IPS-20b (cell line): ENCODE measurements around the gene WDTC1.
A peak's percentile ranks its signal among the peaks of the same experiment; 100 is the strongest.

ENCODE experiments used
- H3K27ac ChIP-seq: one replicate; pipeline ENCODE4 v1.5.1; 2013; ENCODE audit warnings: low read length
- H3K27me3 ChIP-seq: 2 replicates; pipeline ENCODE4 v1.6.1; 2013; ENCODE audit warnings: mild to moderate bottlenecking, low read length, inconsistent platforms; ENCODE audit not compliant: insufficient read depth
- H3K36me3 ChIP-seq: 2 replicates; pipeline ENCODE4 v1.6.1; 2013; ENCODE audit warnings: low read depth, mild to moderate bottlenecking, inconsistent platforms, low read length, moderate library complexity; ENCODE audit not compliant: insufficient read depth
- H3K4me1 ChIP-seq: 2 replicates; pipeline ENCODE4 v1.6.1; 2013; ENCODE audit warnings: mild to moderate bottlenecking, control low read depth, inconsistent platforms, low read length, moderate library complexity; ENCODE audit not compliant: insufficient read depth
- H3K4me3 ChIP-seq: 2 replicates; pipeline ENCODE4 v1.5.1; 2013; ENCODE audit warnings: mild to moderate bottlenecking, low read length, inconsistent platforms
- H3K9ac ChIP-seq: 2 replicates; pipeline ENCODE4 v1.6.1; 2013; ENCODE audit warnings: low read depth, mild to moderate bottlenecking, inconsistent platforms, low read length, moderate library complexity
- H3K9me3 ChIP-seq: 2 replicates; pipeline ENCODE4 v1.6.1; 2013; ENCODE audit warnings: mild to moderate bottlenecking, low read depth, low read length, inconsistent platforms; ENCODE audit not compliant: insufficient read depth

Gene WDTC1

DNA sequence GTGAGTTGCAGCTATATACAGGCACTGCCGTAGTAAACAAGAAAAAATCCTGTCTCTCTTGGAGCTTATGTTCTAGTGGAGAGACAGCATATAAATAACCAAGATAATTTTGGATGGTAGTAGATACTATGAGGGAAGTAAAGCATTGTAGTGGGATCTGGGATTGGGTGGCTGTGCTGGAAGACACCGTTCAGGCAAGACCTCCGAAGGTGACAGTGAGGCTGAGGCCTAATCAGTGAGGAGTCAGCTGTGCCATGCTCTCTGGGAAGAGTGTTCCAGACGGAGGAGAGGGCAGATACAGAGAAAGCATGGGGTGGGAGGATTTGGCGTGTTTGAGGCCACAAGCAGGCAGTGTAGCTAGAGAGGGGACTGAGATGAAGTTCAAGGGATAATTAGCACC, 93.5 kb downstream of the WDTC1 start:
- Histone ChIP-seq H3K27ac (no peak overlapping the region), H3K4me3 (no peak overlapping the region), H3K9me3 (no peaks in the 10 kb centered on the region), H3K27me3 (no peaks in the 10 kb centered on the region), H3K36me3 (peaks cover 52% of the 10 kb centered on the region; the same call in 1 of the 2 replicates), H3K4me1 (peaks cover 3% of the 10 kb centered on the region; the same call in 1 of the 2 replicates), H3K9ac (no peak overlapping the region)

GRCh38 chr1:27330786-27331185, 96.4 kb downstream of the WDTC1 start:
- peaks cover 61% of the 10 kb centered on the region for H3K36me3 ChIP-seq

DNA sequence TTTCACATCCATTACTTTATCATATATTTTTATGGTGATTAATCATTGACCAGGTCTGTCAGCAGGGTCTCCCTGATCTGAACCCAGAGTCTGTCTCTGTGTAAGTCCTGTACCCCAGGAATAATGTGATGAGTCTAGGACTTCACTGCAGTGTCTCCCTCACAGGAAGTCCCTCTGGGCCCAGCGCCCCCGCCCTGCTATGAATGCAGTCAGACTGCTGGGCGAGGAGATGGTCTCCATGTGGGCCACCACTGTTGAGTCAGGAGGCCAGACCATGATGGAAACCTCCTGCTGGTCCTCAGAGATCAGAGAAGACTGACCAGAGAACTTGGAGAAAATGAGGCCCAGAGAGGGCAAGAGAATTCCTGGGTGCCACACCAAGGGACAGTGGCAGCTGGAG, 97.0 kb downstream of the WDTC1 start:
- Histone ChIP-seq H3K4me1 (no peaks in the 10 kb centered on the region), H3K27ac (no peak overlapping the region), H3K9me3 (no peaks in the 10 kb centered on the region), H3K4me3 (no peak overlapping the region), H3K9ac (no peak overlapping the region), H3K36me3 (peaks cover 55% of the 10 kb centered on the region), H3K27me3 (no peaks in the 10 kb centered on the region)

More at GRCh38 chr1:27330786-27331185, 96.4 kb downstream of the WDTC1 start:
- Histone ChIP-seq H3K9me3 (no peaks in the 10 kb centered on the region), H3K27me3 (no peaks in the 10 kb centered on the region), H3K4me3 (no peak overlapping the region), H3K27ac (no peak overlapping the region), H3K4me1 (no peaks in the 10 kb centered on the region), H3K9ac (no peak overlapping the region)

- peaks cover 50% of the 10 kb centered on the region for H3K36me3 ChIP-seq
These were observed 97.5 kb downstream of the WDTC1 start for GRCh38 chr1:27331922-27332321.

DNA sequence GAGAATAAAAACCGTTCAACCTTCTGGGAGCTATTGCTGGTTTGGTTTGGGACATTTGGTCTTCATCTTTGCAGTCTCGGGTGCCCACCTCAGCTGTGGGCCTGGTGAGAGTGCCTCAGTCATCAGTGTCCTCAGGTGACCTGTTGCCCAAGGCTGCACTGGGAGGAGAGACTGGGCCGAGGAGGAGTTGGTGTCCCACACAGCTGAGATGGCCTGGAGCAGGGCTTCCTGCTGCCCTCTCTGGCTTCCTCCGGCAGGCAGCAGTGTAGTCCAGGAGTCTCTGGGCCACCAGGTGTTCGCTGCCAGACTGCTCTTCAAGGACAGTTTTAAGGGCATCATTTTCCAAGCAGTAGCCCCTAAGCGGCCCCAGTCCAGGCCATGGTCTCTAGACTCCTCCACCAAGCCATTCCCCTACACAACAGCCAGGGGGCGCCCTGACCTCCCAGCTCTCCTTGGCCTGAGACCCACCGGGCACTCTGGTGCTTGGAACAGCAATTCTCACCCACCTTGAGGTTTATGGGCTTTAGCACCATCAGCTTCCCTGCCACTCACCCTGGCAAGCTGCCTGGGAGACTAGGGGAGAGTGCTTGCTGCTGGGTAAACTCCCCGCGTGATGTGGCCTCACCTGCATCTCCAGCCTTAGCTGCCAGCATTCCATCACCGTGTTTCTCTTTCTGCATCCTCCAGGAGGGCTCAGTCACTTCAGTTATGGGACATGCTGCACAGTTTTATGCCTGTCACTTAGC, 98.3 kb downstream of the WDTC1 start:
- Histone ChIP-seq H3K4me1 (no peaks in the 10 kb centered on the region), H3K27me3 (no peaks in the 10 kb centered on the region), H3K9ac (no peak overlapping the region), H3K9me3 (no peaks in the 10 kb centered on the region), H3K4me3 (no peak overlapping the region), H3K27ac (no peak overlapping the region), H3K36me3 (peaks cover 43% of the 10 kb centered on the region)

More at GRCh38 chr1:27331922-27332321, 97.5 kb downstream of the WDTC1 start:
- no peak overlapping the region for H3K4me3 ChIP-seq
- no peak overlapping the region for H3K27ac ChIP-seq
- H3K27me3 ChIP-seq, result no peaks in the 10 kb centered on the region
- H3K9ac ChIP-seq, result no peak overlapping the region
- no peaks in the 10 kb centered on the region for H3K4me1 ChIP-seq
- H3K9me3 ChIP-seq, result no peaks in the 10 kb centered on the region

- Histone ChIP-seq H3K4me1 (no peaks in the 10 kb centered on the region; the same call in 1 of the 2 replicates), H3K36me3 (peaks cover 40% of the 10 kb centered on the region), H3K4me3 (no peak overlapping the region), H3K27me3 (no peaks in the 10 kb centered on the region), H3K9ac (no peak overlapping the region), H3K27ac (no peak overlapping the region), H3K9me3 (no peaks in the 10 kb centered on the region)
These were observed 99.4 kb downstream of the WDTC1 start for GRCh38 chr1:27333717-27334279.

GRCh38 chr1:27335506-27336422, 101.3 kb downstream of the WDTC1 start:
- Histone ChIP-seq H3K27me3 (no peaks in the 10 kb centered on the region), H3K9ac (no peak overlapping the region), H3K4me1 (no peaks in the 10 kb centered on the region; the same call in 1 of the 2 replicates), H3K36me3 (peaks cover 40% of the 10 kb centered on the region), H3K9me3 (no peaks in the 10 kb centered on the region), H3K4me3 (no peak overlapping the region), H3K27ac (no peak overlapping the region)

DNA sequence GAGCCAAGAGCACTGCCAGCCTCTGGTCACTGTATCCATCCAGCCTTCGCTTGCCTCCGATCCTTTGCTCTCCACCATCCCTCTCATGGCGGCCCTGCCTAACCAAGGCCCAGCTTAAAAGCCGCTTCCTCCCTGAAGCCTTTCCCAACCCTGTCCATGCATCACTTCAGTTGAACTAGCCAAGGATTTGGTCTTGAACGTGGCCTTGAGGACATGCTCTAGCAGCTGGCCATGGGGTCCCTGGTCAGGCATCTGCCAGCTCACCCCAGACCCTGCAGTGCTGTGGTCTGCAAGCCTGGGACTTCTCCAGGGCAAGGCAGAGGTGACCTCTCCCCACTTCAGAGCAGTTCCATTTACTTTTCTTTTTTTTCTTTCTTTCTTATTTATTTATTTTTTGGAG, 102.3 kb downstream of the WDTC1 start:
- Histone ChIP-seq H3K36me3 (peaks cover 33% of the 10 kb centered on the region), H3K9ac (no peak overlapping the region), H3K27ac (no peak overlapping the region), H3K4me1 (no peaks in the 10 kb centered on the region; the same call in 1 of the 2 replicates), H3K27me3 (no peaks in the 10 kb centered on the region), H3K4me3 (no peak overlapping the region), H3K9me3 (no peaks in the 10 kb centered on the region)

DNA sequence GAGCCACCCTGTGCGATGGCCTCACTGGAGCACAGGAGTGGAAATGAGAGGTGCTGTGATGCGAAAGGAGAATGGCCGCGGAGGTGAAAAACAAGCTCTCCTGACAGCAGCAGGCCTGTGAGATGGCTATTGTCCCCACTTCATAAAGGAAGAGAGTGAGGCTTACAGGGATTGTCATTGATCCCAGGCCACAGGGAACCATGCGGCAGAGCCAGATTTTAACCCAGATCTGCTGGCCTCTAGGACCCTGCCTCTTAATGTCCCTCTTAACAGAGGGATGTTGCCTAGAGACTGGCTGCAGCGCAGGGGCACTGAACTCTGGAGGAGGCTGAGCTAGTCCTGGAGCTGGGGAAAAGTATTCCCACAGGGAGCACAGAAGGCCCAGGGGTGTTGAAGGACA, 104.3 kb downstream of the WDTC1 start:
- no peak overlapping the region for H3K4me3 ChIP-seq
- peaks cover 4% of the 10 kb centered on the region; the same call in 1 of the 2 replicates for H3K4me1 ChIP-seq
- H3K9me3 ChIP-seq, result no peaks in the 10 kb centered on the region
- no peaks in the 10 kb centered on the region for H3K27me3 ChIP-seq
- H3K36me3 ChIP-seq, result peaks cover 16% of the 10 kb centered on the region
- H3K9ac ChIP-seq, result no peak overlapping the region
- no peak overlapping the region for H3K27ac ChIP-seq

GRCh38 chr1:27339213-27339612, 104.8 kb downstream of the WDTC1 start:
- no peak overlapping the region for H3K27ac ChIP-seq
- H3K36me3 ChIP-seq, result peaks cover 12% of the 10 kb centered on the region
- peaks cover 4% of the 10 kb centered on the region; the same call in 1 of the 2 replicates for H3K4me1 ChIP-seq
- no peak overlapping the region for H3K4me3 ChIP-seq
- H3K9ac ChIP-seq, result no peak overlapping the region
- H3K27me3 ChIP-seq, result no peaks in the 10 kb centered on the region
- no peaks in the 10 kb centered on the region for H3K9me3 ChIP-seq

DNA sequence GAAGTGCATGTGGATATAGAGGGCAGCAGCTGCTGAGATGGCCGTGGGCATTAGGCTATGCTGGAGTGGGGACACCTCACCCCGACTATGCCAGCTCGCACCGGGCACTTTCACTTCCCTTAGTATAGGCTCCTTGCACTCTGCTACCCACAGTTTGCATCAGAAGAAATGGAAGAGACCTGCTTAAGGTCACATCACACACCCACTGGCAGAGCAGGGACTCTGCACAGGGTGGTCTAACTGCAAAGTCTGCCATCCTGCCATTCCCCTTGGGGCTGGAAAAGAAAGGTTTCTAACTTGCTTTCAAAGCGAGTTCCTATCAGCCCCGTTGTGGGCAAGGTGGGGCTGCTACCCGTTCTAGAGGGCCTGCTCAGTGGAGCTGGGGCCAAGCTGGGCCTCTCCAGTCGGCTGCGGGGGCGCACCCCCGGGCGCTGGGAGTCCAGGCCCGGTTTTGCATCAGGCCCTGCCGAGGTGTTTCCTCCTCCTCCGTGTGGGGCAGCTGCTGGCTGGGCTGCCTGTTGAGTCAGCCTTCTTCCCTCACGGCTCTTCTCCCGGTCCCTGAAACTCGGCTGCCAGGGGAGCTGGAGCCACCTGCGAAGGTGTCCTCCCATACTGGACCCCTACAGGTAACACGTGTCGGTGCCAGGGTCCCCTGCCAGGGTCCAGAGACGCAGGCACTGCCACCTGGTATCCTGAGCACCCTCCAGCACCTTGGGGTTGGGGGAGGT, 107.3 kb downstream of the WDTC1 start, which contains the start of gene SYTL1:
Gene SYTL1 (plus strand): TSS at position 498 of the 728 bp plus-strand sequence. CDS start 3,313 bp downstream, outside the sequence.
- Histone ChIP-seq H3K9ac (peak within 1 kb of the TSS; percentile 56; the same call in 1 of the 2 replicates), H3K4me1 (peaks cover 4% of the 10 kb centered on the region; the same call in 1 of the 2 replicates), H3K9me3 (no peaks in the 10 kb centered on the region), H3K36me3 (no peaks in the 10 kb centered on the region), H3K4me3 (peak within 1 kb of the TSS; percentile 60), H3K27me3 (no peaks in the 10 kb centered on the region), H3K27ac (no peak within 1 kb of the TSS)
